ENCODE data around the gene TNK2.

- no peak for TF ChIP-seq SUZ12 (IDR thresholded peaks at IDR 0.05; ENCODE audit: extremely low read depth, insufficient read depth, insufficient read length)
- no peak for TF ChIP-seq ZNF274 (IDR thresholded peaks at IDR 0.05; ENCODE audit: low read depth, low read length)
These were observed 14.8 kb downstream of the TNK2 start for GRCh38 chr3:195893516-195893915.
